CD4-positive, alpha-beta T cell (primary cell): ENCODE results near the gene CCR3. TPM values are rescaled to one million over a fixed set of nuclear protein-coding genes. Genes with fewer than 3 reads are reported as not detected.

Experiments used
- ATAC-seq: fragments of 200-7000 bp; cut with Tn5 transposase; one replicate; pipeline ENCODE4 v1.10.0; 2022; ENCODE audit warnings: mild to moderate bottlenecking; ENCODE audit not compliant: poor library complexity
- CTCF ChIA-PET: fragments of 350-600 bp; sonication (Branson Sonifier 250); formaldehyde crosslinking; loops from one replicate; lab custom pipeline; 2021; ENCODE audit warnings: antibody characterized with exemption, inconsistent platforms; lab: Charles Lee
- POLR2A ChIA-PET: fragments of 350-600 bp; sonication (Branson Sonifier 250); formaldehyde crosslinking; loops from one replicate; lab custom pipeline; 2021; ENCODE audit warnings: antibody characterized with exemption, inconsistent platforms; lab: Charles Lee
- DNase-seq, 14 experiments: peaks; one replicate each; pipeline ENCODE4 v3.0.0-alpha.2; 2013 to 2020; ENCODE audit warnings: mixed read lengths in 2 of 14
- H3K27ac ChIP-seq, 2 donors: one replicate each; pipeline versions ENCODE4 v1.5.1 to v1.7.0; 2013; ENCODE audit warnings: low read length in 2 of 2, low read depth in 1 of 2, mild to moderate bottlenecking in 1 of 2
- H3K27me3 ChIP-seq, 2 experiments: 1 replicate in 1 of 2; 2 replicates in 1 of 2; pipeline versions ENCODE4 v1.6.1 to v1.7.0; 2013; ENCODE audit warnings: low read length in 2 of 2, control low read depth in 1 of 2, mild to moderate bottlenecking in 1 of 2, moderate library complexity in 1 of 2; ENCODE audit not compliant: insufficient read depth in 2 of 2, control insufficient read depth in 1 of 2
- H3K36me3 ChIP-seq: one replicate; pipeline ENCODE4 v1.6.1; 2013; ENCODE audit warnings: low read length, control low read depth; ENCODE audit not compliant: insufficient read depth
- H3K4me1 ChIP-seq: one replicate; pipeline ENCODE4 v1.6.1; 2013; ENCODE audit warnings: low read length, control low read depth; ENCODE audit not compliant: insufficient read depth
- H3K4me3 ChIP-seq: one replicate; pipeline ENCODE4 v1.5.1; 2013; ENCODE audit warnings: mild to moderate bottlenecking, low read length, moderate library complexity
- H3K9me3 ChIP-seq, 2 experiments: 1 replicate in 1 of 2; 2 replicates in 1 of 2; pipeline versions ENCODE4 v1.6.1 to v1.7.0; 2013; ENCODE audit warnings: low read length in 2 of 2, mild to moderate bottlenecking in 2 of 2, control low read depth in 1 of 2, moderate library complexity in 1 of 2; ENCODE audit not compliant: control insufficient read depth in 1 of 2, insufficient read depth in 1 of 2
- H3K27ac Mint-ChIP-seq: one replicate; pipeline ENCODE4 v1.8.0; 2020; ENCODE audit warnings: mixed read lengths
- H3K27me3 Mint-ChIP-seq: one replicate; pipeline ENCODE4 v1.8.0; 2021; ENCODE audit warnings: mixed read lengths
- H3K36me3 Mint-ChIP-seq: one replicate; pipeline ENCODE4 v1.8.0; 2021; ENCODE audit warnings: low read depth, mixed read lengths
- H3K4me1 Mint-ChIP-seq: one replicate; pipeline ENCODE4 v1.8.0; 2021; ENCODE audit warnings: low read depth, mixed read lengths
- H3K4me3 Mint-ChIP-seq: one replicate; pipeline ENCODE4 v1.8.0; 2020; ENCODE audit warnings: mild to moderate bottlenecking, mixed read lengths
- H3K9me3 Mint-ChIP-seq: one replicate; pipeline ENCODE4 v1.8.0; 2020; ENCODE audit warnings: mixed read lengths
- CTCF ChIP-seq: fragments of 200-600 bp; IDR thresholded peaks from one replicate; pipeline ENCODE4 v1.8.0; 2022; ENCODE audit warnings: antibody characterized with exemption, mild to moderate bottlenecking
- intact Hi-C, 2 experiments: fragments of 100-400 bp; cut with DNase I in 1 of 2; cut with micrococcal nuclease in 1 of 2; formaldehyde crosslinking; loops; one replicate each; pipeline versions ENCODE4 v1.15.1 to v1.9.0; 2023 to 2025; cut with DNase I, micrococcal nuclease
- total RNA-seq, 174 experiments: library from RNA in 2 of 174; stranded (reverse) in 2 of 174; gene quantifications; one replicate each; pipeline ENCODE4 v1.2.3 and lab custom pipeline; 2021 to 2026

The CCR3 gene
- total RNA-seq, 2 experiments from 2014 or later, result not detected

GRCh38 chr3:46312991-46313390 is 70.7 kb downstream of the CCR3 start:
- H3K4me3 Mint-ChIP-seq, result no peak overlapping the region
- Histone ChIP-seq H3K9me3 (no peaks in the 10 kb centered on the region), H3K4me1 (no peaks in the 10 kb centered on the region), H3K36me3 (no peaks in the 10 kb centered on the region), H3K4me3 (no peak overlapping the region), H3K27me3 (no peaks in the 10 kb centered on the region), H3K27ac (no peak overlapping the region)
- intact Hi-C loops, result no loop called here
- peak in 2 of 14 experiments; percentile 48 to 55 for DNase-seq
- TF ChIP-seq CTCF, result no peak
- no peaks in the 10 kb centered on the region for H3K36me3 Mint-ChIP-seq
- CTCF ChIA-PET, result no interaction called here
- POLR2A ChIA-PET, result no interaction called here
- no peak for ATAC-seq
- no peaks in the 10 kb centered on the region for H3K27me3 Mint-ChIP-seq
- H3K27ac Mint-ChIP-seq, result no peak overlapping the region
- H3K4me1 Mint-ChIP-seq, result no peaks in the 10 kb centered on the region
- peaks cover 4% of the 10 kb centered on the region for H3K9me3 Mint-ChIP-seq

- CTCF ChIA-PET, result interaction anchor here (1.3 to 2.2 kb wide), 2 partner anchors 36 to 54 kb away, joined by 3 to 4 read pairs; no protein-coding TSS in a partner anchor
Observed at GRCh38 chr3:46314517-46314916, 72.3 kb downstream of the CCR3 start.

GRCh38 chr3:46316206-46316605 is 73.9 kb downstream of the CCR3 start:
- Mint-ChIP-seq H3K4me3 (no peak overlapping the region), H3K27me3 (no peaks in the 10 kb centered on the region), H3K36me3 (no peaks in the 10 kb centered on the region), H3K27ac (no peak overlapping the region), H3K4me1 (no peaks in the 10 kb centered on the region), H3K9me3 (peaks cover 4% of the 10 kb centered on the region)
- no peaks in the 10 kb centered on the region for H3K4me1 ChIP-seq
- no peak overlapping the region for H3K4me3 ChIP-seq
- no peaks in the 10 kb centered on the region for H3K9me3 ChIP-seq
- DNase-seq (no peak), ATAC-seq (no peak)
- CTCF ChIA-PET, result interaction anchor here (1.4 to 2.2 kb wide), 2 partner anchors 35 to 56 kb away, joined by 4 read pairs; no protein-coding TSS in a partner anchor
- intact Hi-C loops, result no loop called here
- TF ChIP-seq CTCF, result no peak
- H3K36me3 ChIP-seq, result no peaks in the 10 kb centered on the region
- H3K27ac ChIP-seq, result no peak overlapping the region
- H3K27me3 ChIP-seq, result no peaks in the 10 kb centered on the region
- POLR2A ChIA-PET, result no interaction called here

More at GRCh38 chr3:46314517-46314916, 72.3 kb downstream of the CCR3 start:
- Histone ChIP-seq H3K4me3 (no peak overlapping the region), H3K36me3 (no peaks in the 10 kb centered on the region), H3K27ac (no peak overlapping the region), H3K9me3 (no peaks in the 10 kb centered on the region), H3K27me3 (no peaks in the 10 kb centered on the region), H3K4me1 (no peaks in the 10 kb centered on the region)
- intact Hi-C loops, result no loop called here
- no peak for TF ChIP-seq CTCF
- no peaks in the 10 kb centered on the region for H3K4me1 Mint-ChIP-seq
- H3K27ac Mint-ChIP-seq, result no peak overlapping the region
- no peak overlapping the region for H3K4me3 Mint-ChIP-seq
- POLR2A ChIA-PET, result no interaction called here
- H3K36me3 Mint-ChIP-seq, result no peaks in the 10 kb centered on the region
- DNase-seq (no peak), ATAC-seq (no peak)
- no peaks in the 10 kb centered on the region for H3K27me3 Mint-ChIP-seq
- peaks cover 4% of the 10 kb centered on the region for H3K9me3 Mint-ChIP-seq

Other genes with a start within 250 kb of the CCR3 start
- gene FYCO1, start 246.6 kb upstream of the CCR3 start, total RNA-seq, result 10 to 100 TPM; 17.4 to 20.1 TPM
- gene XCR1, start 215.0 kb upstream of the CCR3 start, total RNA-seq, result under 1 TPM; 0.14 to 0.20 TPM
- gene CCR1, start 34.1 kb upstream of the CCR3 start, total RNA-seq, result under 1 TPM; 0.34 to 0.38 TPM
- gene CCR2, start 111.7 kb downstream of the CCR3 start, total RNA-seq, result 1 to 10 TPM in 1 of 2 experiments, under 1 TPM in 1; 0.99 to 1.0 TPM
- gene CCR5, start 128.5 kb downstream of the CCR3 start, total RNA-seq, result 1 to 10 TPM; 1.1 to 1.4 TPM
- 1 to 10 TPM; 4.3 to 4.5 TPM for gene CCRL2, start 164.8 kb downstream of the CCR3 start, total RNA-seq
- not detected for gene LTF, start 222.4 kb downstream of the CCR3 start, total RNA-seq